Stomach (tissue), 9 donors: Measurements from ENCODE around the gene ARHGAP35. TPM values are rescaled to one million over a fixed set of nuclear protein-coding genes. Genes with fewer than 3 reads are reported as not detected.

Source experiments
- DNase-seq, 2 donors: peaks; one replicate each; pipeline versions ENCODE4 v3.0.0 to v3.0.0-alpha.2; 2013 to 2019
- H3K27ac ChIP-seq, 5 donors: fragments of 200-600 bp in 4 of 5; sonication (generic) in 4 of 5; one replicate each; pipeline ENCODE4 v1.5.1; 2013 to 2019; ENCODE audit warnings: mild to moderate bottlenecking in 1 of 5, moderate library complexity in 1 of 5
- H3K27me3 ChIP-seq, 3 donors: fragments of 200-600 bp; sonication (generic); one replicate each; pipeline ENCODE4 v1.5.1; 2017 to 2019; ENCODE audit warnings: mixed run types in 1 of 3
- H3K36me3 ChIP-seq, 4 donors: fragments of 200-600 bp; sonication (generic); 1 replicate in 3 of 4; 2 replicates in 1 of 4; pipeline ENCODE4 v1.5.1; 2016 to 2019
- H3K4me1 ChIP-seq, 4 donors: fragments of 200-600 bp; sonication (generic); one replicate each; pipeline ENCODE4 v1.5.1; 2016 to 2019
- H3K4me3 ChIP-seq, 4 donors: fragments of 200-600 bp; sonication (generic) in 3 of 4; one replicate each; pipeline ENCODE4 v1.5.1; 2016 to 2019; ENCODE audit warnings: mild to moderate bottlenecking in 1 of 4
- H3K9me3 ChIP-seq, 4 donors: fragments of 200-600 bp; sonication (generic); one replicate each; pipeline ENCODE4 v1.5.1; 2016 to 2019
- CTCF ChIP-seq, 7 experiments: fragments of 450-650 bp in 4 of 7; fragments of 200-600 bp in 3 of 7; sonication (generic) in 3 of 7; IDR thresholded peaks; one replicate each; pipeline ENCODE4 v1.5.1; 2016 to 2019; ENCODE audit warnings: antibody characterized with exemption in 7 of 7, control low read depth in 2 of 7, mild to moderate bottlenecking in 1 of 7
- EP300 ChIP-seq: sonication (generic); formaldehyde crosslinking; IDR thresholded peaks from one replicate; pipeline ENCODE4 v1.6.1; 2017; ENCODE audit warnings: antibody characterized with exemption
- POLR2A ChIP-seq, 4 donors: fragments of 450-650 bp; IDR thresholded peaks; one replicate each; pipeline ENCODE4 v1.6.1; 2016; ENCODE audit warnings: antibody characterized with exemption in 4 of 4, control low read depth in 2 of 4, mild to moderate bottlenecking in 1 of 4, moderate library complexity in 1 of 4
- POLR2AphosphoS5 ChIP-seq, 3 donors: sonication (generic); formaldehyde crosslinking; IDR thresholded peaks; one replicate each; pipeline ENCODE4 v1.6.1; 2016; ENCODE audit warnings: antibody characterized with exemption in 3 of 3
- WGBS, 5 donors: extraction: QIAGEN DNeasy Blood & Tissue Kit in 3 of 5; methylation state at CpG; one replicate each; pipeline versions ENCODE4 v1.1.5 to v1.1.7; 2013 to 2018; 5-methylcytosine and 5-hydroxymethylcytosine counted together
- intact Hi-C: fragments of 100-400 bp; cut with DNase I; formaldehyde crosslinking; loops from one replicate; pipeline ENCODE4 v1.15.1; 2023; ENCODE audit warnings: low total_unique reads
- polyA plus RNA-seq, 3 donors: library from polyadenylated mRNA; stranded (reverse); fragments of 200-250 nt; gene quantifications; one replicate each; pipeline ENCODE4 v1.2.3, GENCODE V29; 2013
- total RNA-seq, 5 donors: library from RNA; depleted of rRNA; stranded (reverse); fragments of >200 nt; gene quantifications; one replicate each; pipeline versions ENCODE4 v1.1.0 to v1.2.3, GENCODE V29; 2014 to 2016
- donor health status: healthy with polysubstance abuse.
- donor health status: Bipolar disorder and iron deficiency.
- donor health status: healthy.

Gene ARHGAP35
- total and polyA plus RNA-seq, 8 donors: 5.6 to 200 (median 19.7) TPM

GRCh38 chr19:46901701-46902401, 41.1 kb downstream of the ARHGAP35 start:
- TF ChIP-seq POLR2A (IDR thresholded peaks at IDR 0.05): no peak
- no peak for TF ChIP-seq POLR2AphosphoS5 (IDR thresholded peaks at IDR 0.05)
- TF ChIP-seq EP300: no peak
- no peak for TF ChIP-seq CTCF (IDR thresholded peaks at IDR 0.05)
- no peak overlapping the region for H3K4me3 ChIP-seq
- intact Hi-C loops: no loop called here
- DNase-seq: peak in 1 of 2 donors; percentile 33
- H3K36me3 ChIP-seq: no peaks in the 10 kb centered on the region
- H3K4me1 ChIP-seq: peaks cover 23 to 62% (median 42%) of the 10 kb centered on the region in 4 donors
- H3K27me3 ChIP-seq: no peaks in the 10 kb centered on the region
- H3K9me3 ChIP-seq: no peaks in the 10 kb centered on the region
- H3K27ac ChIP-seq: peak overlapping the region in 2 of 5 donors; percentile 1 to 30

GRCh38 chr19:46902402-46902766, 41.6 kb downstream of the ARHGAP35 start:
- H3K27me3 ChIP-seq: no peaks in the 10 kb centered on the region
- TF ChIP-seq POLR2AphosphoS5 (IDR thresholded peaks at IDR 0.05) (no peak), CTCF (IDR thresholded peaks at IDR 0.05) (no peak), EP300 (no peak), POLR2A (IDR thresholded peaks at IDR 0.05) (no peak)
- no peaks in the 10 kb centered on the region for H3K36me3 ChIP-seq
- no peak overlapping the region for H3K4me3 ChIP-seq
- intact Hi-C loops: no loop called here
- H3K27ac ChIP-seq: peak overlapping the region in 4 of 5 donors; percentile 1 to 30 (median 14)
- no peaks in the 10 kb centered on the region for H3K9me3 ChIP-seq
- DNase-seq: peak; percentile 33 to 80
- peaks cover 23 to 62% (median 42%) of the 10 kb centered on the region in 4 donors for H3K4me1 ChIP-seq
- WGBS, 5 donors: 43 to 68% (median 55%) methylated on average over 4 of the region's 4 CpGs

- TF ChIP-seq CTCF (IDR thresholded peaks at IDR 0.05) (no peak), EP300 (no peak), POLR2A (IDR thresholded peaks at IDR 0.05) (no peak), POLR2AphosphoS5 (IDR thresholded peaks at IDR 0.05) (no peak)
- intact Hi-C loops: no loop called here
- no peak overlapping the region for H3K4me3 ChIP-seq
- 16 to 40% (median 20%) methylated on average over 3 of the region's 3 CpGs for WGBS, 5 donors
- H3K9me3 ChIP-seq: no peaks in the 10 kb centered on the region
- H3K4me1 ChIP-seq: peaks cover 22 to 71% (median 47%) of the 10 kb centered on the region in 4 donors
- peak overlapping the region in 1 of 5 donors; percentile 2 for H3K27ac ChIP-seq
- DNase-seq: no peak
- H3K36me3 ChIP-seq: no peaks in the 10 kb centered on the region
- no peaks in the 10 kb centered on the region for H3K27me3 ChIP-seq
Measured at GRCh38 chr19:46903458-46903857, 42.7 kb downstream of the ARHGAP35 start.

- Histone ChIP-seq H3K27me3 (no peaks in the 10 kb centered on the region), H3K27ac (peak overlapping the region in 2 of 5 donors; percentile 26 to 65), H3K4me3 (no peak overlapping the region), H3K4me1 (peaks cover 18 to 71% (median 52%) of the 10 kb centered on the region in 4 donors), H3K36me3 (no peaks in the 10 kb centered on the region), H3K9me3 (no peaks in the 10 kb centered on the region)
- 77 to 87% (median 84%) methylated on average over 16 of the region's 16 CpGs for WGBS, 5 donors
- intact Hi-C loops: no loop called here
- TF ChIP-seq POLR2AphosphoS5 (IDR thresholded peaks at IDR 0.05) (no peak), CTCF (IDR thresholded peaks at IDR 0.05) (no peak), POLR2A (IDR thresholded peaks at IDR 0.05) (no peak), EP300 (no peak)
- DNase-seq: peak in 1 of 2 donors; percentile 74
Measured at GRCh38 chr19:46904114-46905060, 43.6 kb downstream of the ARHGAP35 start.
